CD14-positive monocyte (primary cell): ENCODE results near the gene EFHC1. TPM values are rescaled to one million over a fixed set of nuclear protein-coding genes. Genes with fewer than 3 reads are reported as not detected.

ENCODE experiments used
- DNase-seq, 3 donors: peaks; one replicate each; pipeline ENCODE4 v3.0.0-alpha.2; 2011 to 2022
- H2AFZ ChIP-seq: 2 replicates; pipeline ENCODE4 v1.6.0; 2012; ENCODE audit warnings: mild to moderate bottlenecking, low read depth, low read length, inconsistent platforms; ENCODE audit not compliant: insufficient read depth, poor library complexity, severe bottlenecking
- H3K27ac ChIP-seq, 2 donors: 1 replicate in 1 of 2; 2 replicates in 1 of 2; pipeline ENCODE4 v1.5.1; 2012 to 2013; ENCODE audit warnings: low read length in 2 of 2, control low read depth in 1 of 2, inconsistent platforms in 1 of 2, low read depth in 1 of 2, mild to moderate bottlenecking in 1 of 2
- H3K27me3 ChIP-seq, 2 donors: one replicate each; pipeline versions ENCODE4 v1.6.0 to v1.6.1; 2011 to 2013; ENCODE audit warnings: low read length in 2 of 2; ENCODE audit not compliant: control insufficient read depth in 2 of 2, insufficient read depth in 2 of 2
- H3K36me3 ChIP-seq, 2 donors: replicated peaks in 1 of 2; 1 replicate in 1 of 2; 2 replicates in 1 of 2; pipeline versions ENCODE4 v1.5.1 to v1.6.1; 2012 to 2013; ENCODE audit warnings: low read length in 2 of 2, control low read depth in 1 of 2, inconsistent platforms in 1 of 2, mild to moderate bottlenecking in 1 of 2; ENCODE audit not compliant: insufficient read depth in 2 of 2, control insufficient read depth in 1 of 2
- H3K4me1 ChIP-seq, 2 donors: 1 replicate in 1 of 2; 2 replicates in 1 of 2; pipeline versions ENCODE4 v1.5.1 to v1.6.1; 2012 to 2013; ENCODE audit warnings: low read length in 2 of 2, control low read depth in 1 of 2, inconsistent platforms in 1 of 2, mild to moderate bottlenecking in 1 of 2, moderate library complexity in 1 of 2; ENCODE audit not compliant: insufficient read depth in 2 of 2, control insufficient read depth in 1 of 2
- H3K4me2 ChIP-seq: replicated peaks from 2 replicates; pipeline ENCODE3; 2012; ENCODE audit warnings: low read length, moderate library complexity, mild to moderate bottlenecking; ENCODE audit not compliant: poor library complexity, severe bottlenecking; ENCODE audit errors: extremely low read depth
- H3K4me3 ChIP-seq, 3 experiments: fragments of 200-600 bp in 1 of 3; sonication (generic) in 1 of 3; replicated peaks in 1 of 3; 1 replicate in 2 of 3; 2 replicates in 1 of 3; pipeline ENCODE4 v1.5.1; 2011 to 2013; ENCODE audit warnings: low read length in 3 of 3, mild to moderate bottlenecking in 3 of 3, control low read depth in 2 of 3, low read depth in 2 of 3, inconsistent platforms in 1 of 3, moderate library complexity in 1 of 3
- H3K79me2 ChIP-seq: 2 replicates; pipeline ENCODE4 v1.6.0; 2012; ENCODE audit warnings: mild to moderate bottlenecking, control low read depth, inconsistent platforms, low read length, moderate library complexity; ENCODE audit not compliant: insufficient read depth
- H3K9ac ChIP-seq: 2 replicates; pipeline ENCODE4 v1.6.0; 2017; ENCODE audit warnings: low read length, mild to moderate bottlenecking; ENCODE audit not compliant: insufficient read depth, poor library complexity, severe bottlenecking
- H3K9me3 ChIP-seq, 2 donors: replicated peaks in 1 of 2; 1 replicate in 1 of 2; 2 replicates in 1 of 2; pipeline versions ENCODE4 v1.5.1 to v1.6.1; 2012 to 2013; ENCODE audit warnings: low read length in 2 of 2, control low read depth in 1 of 2; ENCODE audit not compliant: control insufficient read depth in 1 of 2, insufficient read depth in 1 of 2
- H4K20me1 ChIP-seq: 2 replicates; pipeline ENCODE4 v1.6.0; 2012; ENCODE audit warnings: mild to moderate bottlenecking, low read length, control low read depth, moderate library complexity; ENCODE audit not compliant: insufficient read depth
- H3K27ac Mint-ChIP-seq, 7 donors: one replicate each; pipeline ENCODE4 v1.8.0; 2020; ENCODE audit warnings: mild to moderate bottlenecking in 7 of 7, mixed read lengths in 7 of 7, moderate library complexity in 6 of 7, inconsistent platforms in 2 of 7
- H3K27me3 Mint-ChIP-seq, 3 donors: one replicate each; pipeline ENCODE4 v1.8.0; 2021 to 2022; ENCODE audit warnings: low read depth in 3 of 3, mild to moderate bottlenecking in 3 of 3, mixed read lengths in 3 of 3, moderate library complexity in 3 of 3, inconsistent platforms in 1 of 3
- H3K36me3 Mint-ChIP-seq, 2 donors: one replicate each; pipeline ENCODE4 v1.8.0; 2020; ENCODE audit warnings: mixed read lengths in 2 of 2, inconsistent platforms in 1 of 2, mild to moderate bottlenecking in 1 of 2
- H3K4me1 Mint-ChIP-seq: one replicate; pipeline ENCODE4 v1.8.0; 2020; ENCODE audit warnings: mild to moderate bottlenecking, mixed read lengths
- H3K4me3 Mint-ChIP-seq, 2 donors: one replicate each; pipeline ENCODE4 v1.8.0; 2020; ENCODE audit warnings: mild to moderate bottlenecking in 2 of 2, mixed read lengths in 2 of 2, moderate library complexity in 1 of 2
- H3K9me3 Mint-ChIP-seq, 7 donors: one replicate each; pipeline ENCODE4 v1.8.0; 2020 to 2022; ENCODE audit warnings: mixed read lengths in 7 of 7, mild to moderate bottlenecking in 6 of 7, moderate library complexity in 6 of 7, inconsistent platforms in 2 of 7
- whole genome bisulfite sequencing: methylation state at CpG from one replicate; pipeline ENCODE4 v1.1.5; 2013; ENCODE audit warnings: missing lambda C conversion rate; ENCODE audit not compliant: insufficient coverage; 5-methylcytosine and 5-hydroxymethylcytosine counted together
- intact Hi-C, 2 donors: fragments of 100-400 bp; cut with micrococcal nuclease; formaldehyde crosslinking; loops; one replicate each; pipeline versions ENCODE4 v1.15.0 to v1.15.1; 2023
- polyA plus RNA-seq, 3 donors: library from polyadenylated mRNA; depleted of rRNA in 1 of 3; unstranded in 2 of 3; stranded (reverse) in 1 of 3; fragments of 300-500 nt in 2 of 3; fragments of >200 nt in 1 of 3; fragmentation: Illumina TruSeq in 2 of 3; gene quantifications; 1 replicate in 2 of 3; 2 replicates in 1 of 3; pipeline ENCODE4 v1.2.3, GENCODE V29; 2012 to 2021
- TF ChIP-seq, protein P1 (sequence below): fragments of 200-600 bp; IDR thresholded peaks from one replicate; pipeline ENCODE4 v1.8.0; 2022; ENCODE audit warnings: antibody characterized with exemption, mild to moderate bottlenecking

Gene EFHC1
- polyA plus RNA-seq, 3 donors: 0.30 to 13.5 (median 2.3) TPM

- no peaks in the 10 kb centered on the region for H3K27me3 Mint-ChIP-seq
- DNase-seq: no peak
- H3K9me3 Mint-ChIP-seq: no peaks in the 10 kb centered on the region
- Histone ChIP-seq H3K36me3 (peaks cover 0 to 29% of the 10 kb centered on the region in 2 donors), H3K79me2 (peaks cover 86% of the 10 kb centered on the region), H3K4me3 (no peak overlapping the region), H3K27ac (no peak overlapping the region), H2AFZ (no peak overlapping the region), H3K9ac (no peak overlapping the region), H3K4me2 (no peak overlapping the region), H3K4me1 (no peaks in the 10 kb centered on the region), H3K27me3 (no peaks in the 10 kb centered on the region), H3K9me3 (no peaks in the 10 kb centered on the region), H4K20me1 (peaks cover 87% of the 10 kb centered on the region)
- H3K27ac Mint-ChIP-seq: no peak overlapping the region
- peaks cover 14% of the 10 kb centered on the region for H3K4me1 Mint-ChIP-seq
- intact Hi-C loops: no loop called here
- TF ChIP-seq, protein P1, sequence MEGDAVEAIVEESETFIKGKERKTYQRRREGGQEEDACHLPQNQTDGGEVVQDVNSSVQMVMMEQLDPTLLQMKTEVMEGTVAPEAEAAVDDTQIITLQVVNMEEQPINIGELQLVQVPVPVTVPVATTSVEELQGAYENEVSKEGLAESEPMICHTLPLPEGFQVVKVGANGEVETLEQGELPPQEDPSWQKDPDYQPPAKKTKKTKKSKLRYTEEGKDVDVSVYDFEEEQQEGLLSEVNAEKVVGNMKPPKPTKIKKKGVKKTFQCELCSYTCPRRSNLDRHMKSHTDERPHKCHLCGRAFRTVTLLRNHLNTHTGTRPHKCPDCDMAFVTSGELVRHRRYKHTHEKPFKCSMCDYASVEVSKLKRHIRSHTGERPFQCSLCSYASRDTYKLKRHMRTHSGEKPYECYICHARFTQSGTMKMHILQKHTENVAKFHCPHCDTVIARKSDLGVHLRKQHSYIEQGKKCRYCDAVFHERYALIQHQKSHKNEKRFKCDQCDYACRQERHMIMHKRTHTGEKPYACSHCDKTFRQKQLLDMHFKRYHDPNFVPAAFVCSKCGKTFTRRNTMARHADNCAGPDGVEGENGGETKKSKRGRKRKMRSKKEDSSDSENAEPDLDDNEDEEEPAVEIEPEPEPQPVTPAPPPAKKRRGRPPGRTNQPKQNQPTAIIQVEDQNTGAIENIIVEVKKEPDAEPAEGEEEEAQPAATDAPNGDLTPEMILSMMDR: no peak
- WGBS: no CpG with 5 or more reads among the region's 1 CpG
- H3K4me3 Mint-ChIP-seq: no peak overlapping the region
- peaks cover 22 to 30% of the 10 kb centered on the region in 2 donors for H3K36me3 Mint-ChIP-seq
Observed at GRCh38 chr6:52543262-52543661, 123.1 kb downstream of the EFHC1 start.

GRCh38 chr6:52543729-52544601 lies 123.8 kb downstream of the EFHC1 start:
- Histone ChIP-seq H3K4me2 (no peak overlapping the region), H3K4me3 (no peak overlapping the region), H3K4me1 (no peaks in the 10 kb centered on the region), H2AFZ (no peak overlapping the region), H3K36me3 (peaks cover 0 to 34% of the 10 kb centered on the region in 2 donors), H3K79me2 (peaks cover 86% of the 10 kb centered on the region), H3K27ac (no peak overlapping the region), H3K27me3 (no peaks in the 10 kb centered on the region), H4K20me1 (peaks cover 89% of the 10 kb centered on the region), H3K9ac (no peak overlapping the region), H3K9me3 (no peaks in the 10 kb centered on the region)
- Mint-ChIP-seq H3K9me3 (no peaks in the 10 kb centered on the region), H3K4me3 (no peak overlapping the region), H3K36me3 (peaks cover 24 to 30% of the 10 kb centered on the region in 2 donors), H3K4me1 (peaks cover 16% of the 10 kb centered on the region), H3K27me3 (no peaks in the 10 kb centered on the region), H3K27ac (peak overlapping the region in 1 of 7 donors; percentile 33)
- TF ChIP-seq, protein P1: no peak
- WGBS: 97% methylated on average over 7 of the region's 10 CpGs
- no peak for DNase-seq
- intact Hi-C loops: no loop called here
